Astrocyte (in vitro differentiated cells and primary cell): ENCODE results near the gene AK8. TPM values are rescaled to one million over a fixed set of nuclear protein-coding genes. Genes with fewer than 3 reads are reported as not detected.

Experiments
- DNase-seq: peaks from one replicate; pipeline ENCODE4 v3.0.0-alpha.2; 2010; ENCODE audit warnings: low read depth
- FAIRE-seq: peaks from 2 replicates; lab custom pipeline; 2011; peaks lifted over from hg19 to GRCh38; lab: Jason Lieb, UNC
- H2AFZ ChIP-seq: 2 replicates; pipeline ENCODE4 v1.6.0; 2012; ENCODE audit warnings: low read depth, low read length, inconsistent platforms
- H3K27ac ChIP-seq: 2 replicates; pipeline ENCODE4 v1.5.1; 2011; ENCODE audit warnings: low read depth, low read length, inconsistent platforms
- H3K27me3 ChIP-seq: 2 replicates; pipeline ENCODE4 v1.6.0; 2011; ENCODE audit warnings: low read length, inconsistent platforms; ENCODE audit not compliant: insufficient read depth
- H3K36me3 ChIP-seq: 2 replicates; pipeline ENCODE4 v1.5.1; 2011; ENCODE audit warnings: low read length, inconsistent platforms; ENCODE audit not compliant: insufficient read depth
- H3K4me1 ChIP-seq: 2 replicates; pipeline ENCODE4 v1.5.1; 2011; ENCODE audit warnings: low read length, inconsistent platforms; ENCODE audit not compliant: insufficient read depth
- H3K4me2 ChIP-seq: 2 replicates; pipeline ENCODE4 v1.6.0; 2012; ENCODE audit warnings: low read length, inconsistent platforms
- H3K4me3 ChIP-seq: 2 replicates; pipeline ENCODE4 v1.5.1; 2011; ENCODE audit warnings: low read depth, mild to moderate bottlenecking, low read length, inconsistent platforms; ENCODE audit not compliant: insufficient read depth
- H3K79me2 ChIP-seq: 2 replicates; pipeline ENCODE4 v1.6.0; 2012; ENCODE audit warnings: mild to moderate bottlenecking, low read length, inconsistent platforms; ENCODE audit not compliant: insufficient read depth
- H3K9ac ChIP-seq: 2 replicates; pipeline ENCODE4 v1.6.0; 2012; ENCODE audit warnings: mild to moderate bottlenecking, low read length, inconsistent platforms
- H3K9me3 ChIP-seq: 2 replicates; pipeline ENCODE4 v1.5.1; 2012; ENCODE audit warnings: low read depth, mild to moderate bottlenecking, low read length, inconsistent platforms; ENCODE audit not compliant: insufficient read depth
- H4K20me1 ChIP-seq: 2 replicates; pipeline ENCODE4 v1.6.0; 2012; ENCODE audit warnings: low read length, inconsistent platforms; ENCODE audit not compliant: insufficient read depth
- H3K27ac Mint-ChIP-seq: one replicate; pipeline ENCODE4 v1.8.0; 2021; ENCODE audit warnings: mild to moderate bottlenecking, mixed read lengths; ENCODE audit not compliant: unreplicated experiment
- H3K27me3 Mint-ChIP-seq: one replicate; pipeline ENCODE4 v1.8.0; 2021; ENCODE audit warnings: low read depth, mixed read lengths; ENCODE audit not compliant: unreplicated experiment
- H3K36me3 Mint-ChIP-seq: one replicate; pipeline ENCODE4 v1.8.0; 2021; ENCODE audit warnings: low read depth, mixed read lengths; ENCODE audit not compliant: unreplicated experiment
- H3K4me1 Mint-ChIP-seq: one replicate; pipeline ENCODE4 v1.8.0; 2021; ENCODE audit warnings: low read depth, mixed read lengths; ENCODE audit not compliant: unreplicated experiment
- H3K4me3 Mint-ChIP-seq: one replicate; pipeline ENCODE4 v1.8.0; 2021; ENCODE audit warnings: mild to moderate bottlenecking, moderate library complexity, mixed read lengths; ENCODE audit not compliant: unreplicated experiment
- H3K9me3 Mint-ChIP-seq: one replicate; pipeline ENCODE4 v1.8.0; 2021; ENCODE audit warnings: mild to moderate bottlenecking, mixed read lengths; ENCODE audit not compliant: unreplicated experiment
- EZH2 ChIP-seq: IDR thresholded peaks from 2 replicates; pipeline ENCODE4 v1.6.1; 2012; ENCODE audit warnings: mild to moderate bottlenecking, low read length, inconsistent platforms; ENCODE audit not compliant: insufficient read depth
- total RNA-seq: library from RNA; stranded (reverse); gene quantifications from 2 replicates; pipeline ENCODE4 v1.2.1, GENCODE V29; 2021
- TF ChIP-seq, protein P1 (sequence below): IDR thresholded peaks from 2 replicates; pipeline ENCODE4 v1.5.1; 2011; ENCODE audit warnings: low read depth, mild to moderate bottlenecking, inconsistent platforms, low read length, moderate library complexity; ENCODE audit not compliant: insufficient read depth

The AK8 gene
- total RNA-seq, 1 donor from 2014 or later: 0.27 TPM

DNA sequence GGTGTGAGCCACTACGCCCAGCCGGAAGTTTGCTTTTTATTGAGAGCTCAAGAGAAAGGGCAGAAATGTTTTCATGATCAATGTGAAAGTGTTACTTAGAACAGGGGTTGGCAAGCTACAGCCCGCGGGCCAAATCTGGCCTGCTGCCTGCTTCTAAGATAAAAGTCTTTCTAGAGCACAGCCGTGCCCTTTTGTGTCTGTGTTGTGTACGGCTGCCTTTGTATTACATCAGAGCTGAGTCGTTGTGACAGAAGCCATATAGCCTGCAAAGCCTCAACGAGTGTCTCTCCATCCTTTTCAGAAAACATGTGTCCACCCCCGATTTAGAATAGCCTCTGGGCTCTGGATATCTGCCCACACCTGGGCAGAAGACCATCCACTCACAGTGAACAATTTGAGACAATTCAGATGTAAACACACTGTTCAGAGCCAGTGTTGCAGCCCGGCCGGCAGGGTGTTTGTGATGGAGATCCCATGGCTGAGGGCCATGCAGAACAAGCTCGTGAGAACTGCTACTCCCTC, 28.8 kb downstream of the AK8 start:
- H3K79me2 ChIP-seq: no peaks in the 10 kb centered on the region
- H3K36me3 ChIP-seq: no peaks in the 10 kb centered on the region
- no peaks in the 10 kb centered on the region for H3K9me3 Mint-ChIP-seq
- no peak overlapping the region for H3K4me3 Mint-ChIP-seq
- peaks cover 7% of the 10 kb centered on the region for H3K27me3 Mint-ChIP-seq
- no peaks in the 10 kb centered on the region for H4K20me1 ChIP-seq
- DNase-seq (no peak), FAIRE-seq (no peak)
- no peak overlapping the region for H2AFZ ChIP-seq
- no peak overlapping the region for H3K27ac ChIP-seq
- no peaks in the 10 kb centered on the region for H3K4me1 ChIP-seq
- H3K4me2 ChIP-seq: no peak overlapping the region
- H3K4me1 Mint-ChIP-seq: no peaks in the 10 kb centered on the region
- H3K36me3 Mint-ChIP-seq: peaks cover 3% of the 10 kb centered on the region
- H3K27ac Mint-ChIP-seq: no peak overlapping the region
- TF ChIP-seq, protein P1, sequence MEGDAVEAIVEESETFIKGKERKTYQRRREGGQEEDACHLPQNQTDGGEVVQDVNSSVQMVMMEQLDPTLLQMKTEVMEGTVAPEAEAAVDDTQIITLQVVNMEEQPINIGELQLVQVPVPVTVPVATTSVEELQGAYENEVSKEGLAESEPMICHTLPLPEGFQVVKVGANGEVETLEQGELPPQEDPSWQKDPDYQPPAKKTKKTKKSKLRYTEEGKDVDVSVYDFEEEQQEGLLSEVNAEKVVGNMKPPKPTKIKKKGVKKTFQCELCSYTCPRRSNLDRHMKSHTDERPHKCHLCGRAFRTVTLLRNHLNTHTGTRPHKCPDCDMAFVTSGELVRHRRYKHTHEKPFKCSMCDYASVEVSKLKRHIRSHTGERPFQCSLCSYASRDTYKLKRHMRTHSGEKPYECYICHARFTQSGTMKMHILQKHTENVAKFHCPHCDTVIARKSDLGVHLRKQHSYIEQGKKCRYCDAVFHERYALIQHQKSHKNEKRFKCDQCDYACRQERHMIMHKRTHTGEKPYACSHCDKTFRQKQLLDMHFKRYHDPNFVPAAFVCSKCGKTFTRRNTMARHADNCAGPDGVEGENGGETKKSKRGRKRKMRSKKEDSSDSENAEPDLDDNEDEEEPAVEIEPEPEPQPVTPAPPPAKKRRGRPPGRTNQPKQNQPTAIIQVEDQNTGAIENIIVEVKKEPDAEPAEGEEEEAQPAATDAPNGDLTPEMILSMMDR: no peak
- TF ChIP-seq EZH2: no peak
- H3K4me3 ChIP-seq: no peak overlapping the region
- H3K9ac ChIP-seq: no peak overlapping the region
- H3K27me3 ChIP-seq: no peaks in the 10 kb centered on the region
- H3K9me3 ChIP-seq: no peaks in the 10 kb centered on the region

DNA sequence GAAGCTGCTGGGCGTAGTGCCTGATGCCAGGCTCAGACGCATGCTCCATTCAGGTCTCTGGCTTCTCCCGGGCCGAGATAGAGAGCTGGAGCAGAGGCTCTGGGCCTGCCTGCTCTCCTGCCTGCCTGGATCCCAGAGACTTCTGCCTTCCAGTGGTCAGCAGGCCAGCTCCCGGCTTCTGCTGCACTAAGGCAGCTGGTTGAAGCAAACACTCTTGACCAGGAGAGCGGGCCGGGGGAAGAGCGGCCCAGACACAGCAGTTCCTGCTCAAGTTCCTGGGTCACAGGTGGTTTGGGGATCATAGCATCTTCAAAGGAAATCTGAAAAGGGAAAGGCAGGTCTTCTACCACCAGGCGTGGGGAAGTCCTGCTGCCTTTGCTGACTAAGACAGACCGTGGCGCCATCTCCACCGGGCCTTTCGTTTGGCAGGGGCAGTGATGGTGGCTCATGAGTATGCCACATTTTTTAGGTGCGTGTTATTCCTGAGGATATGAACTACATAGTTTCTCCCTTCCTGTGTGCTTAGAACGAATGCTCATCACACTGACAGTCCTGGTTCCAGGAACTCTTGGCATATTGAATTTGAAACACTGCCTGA, 31.1 kb downstream of the AK8 start:
- Mint-ChIP-seq H3K4me3 (no peak overlapping the region), H3K27me3 (peaks cover 12% of the 10 kb centered on the region), H3K27ac (no peak overlapping the region), H3K36me3 (peaks cover 3% of the 10 kb centered on the region), H3K4me1 (peaks cover 2% of the 10 kb centered on the region), H3K9me3 (no peaks in the 10 kb centered on the region)
- no peaks in the 10 kb centered on the region for H4K20me1 ChIP-seq
- H3K27ac ChIP-seq: no peak overlapping the region
- no peak overlapping the region for H3K9ac ChIP-seq
- no peaks in the 10 kb centered on the region for H3K9me3 ChIP-seq
- no peaks in the 10 kb centered on the region for H3K4me1 ChIP-seq
- H3K4me2 ChIP-seq: no peak overlapping the region
- no peak overlapping the region for H3K4me3 ChIP-seq
- TF ChIP-seq EZH2: no peak
- DNase-seq (no peak), FAIRE-seq (no peak)
- no peaks in the 10 kb centered on the region for H3K79me2 ChIP-seq
- H2AFZ ChIP-seq: no peak overlapping the region
- no peaks in the 10 kb centered on the region for H3K27me3 ChIP-seq
- H3K36me3 ChIP-seq: no peaks in the 10 kb centered on the region

DNA sequence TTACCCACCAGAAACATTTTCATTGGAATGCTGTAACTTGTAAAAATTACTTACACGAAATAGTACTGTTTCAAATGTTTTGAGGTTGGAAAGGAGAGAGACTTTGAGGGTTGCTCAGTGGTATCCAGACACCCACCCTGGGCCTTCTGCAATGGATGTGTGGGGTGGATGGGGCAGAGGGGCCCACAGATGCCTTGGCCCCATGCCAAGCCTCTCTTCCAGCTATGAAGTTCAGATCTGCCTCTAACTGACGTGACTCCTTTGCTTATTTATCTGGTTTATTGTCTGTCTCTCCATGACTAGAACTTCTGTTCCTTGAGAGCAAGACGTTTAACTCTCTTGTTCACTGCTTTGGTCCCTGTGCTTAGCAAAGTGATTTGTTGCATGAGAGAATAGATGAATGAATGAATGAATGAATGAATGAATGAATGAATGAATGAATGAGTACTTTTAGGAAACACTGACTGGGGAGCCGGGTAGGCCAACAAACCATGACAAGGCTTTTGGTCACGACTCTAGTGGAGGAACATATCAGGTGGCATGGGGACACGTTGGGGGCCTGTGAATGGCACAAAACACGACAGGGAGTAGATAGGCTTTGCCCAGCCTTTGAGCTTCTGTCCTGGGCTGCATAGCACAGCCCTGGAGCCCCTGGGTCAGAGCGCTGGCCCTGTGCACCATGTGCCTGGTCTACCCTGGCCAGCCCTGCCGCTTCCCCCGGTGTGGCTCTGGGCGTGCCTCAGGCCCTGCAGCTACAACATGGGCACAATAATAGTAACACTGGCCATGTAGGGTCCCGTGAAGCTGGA, 31.8 kb downstream of the AK8 start:
- H2AFZ ChIP-seq: no peak overlapping the region
- no peak overlapping the region for H3K27ac ChIP-seq
- no peak overlapping the region for H3K9ac ChIP-seq
- H4K20me1 ChIP-seq: no peaks in the 10 kb centered on the region
- no peaks in the 10 kb centered on the region for H3K27me3 ChIP-seq
- no peak for FAIRE-seq
- no peaks in the 10 kb centered on the region for H3K79me2 ChIP-seq
- Mint-ChIP-seq H3K9me3 (no peaks in the 10 kb centered on the region), H3K36me3 (peaks cover 3% of the 10 kb centered on the region), H3K4me1 (peaks cover 2% of the 10 kb centered on the region), H3K4me3 (no peak overlapping the region), H3K27me3 (peaks cover 10% of the 10 kb centered on the region), H3K27ac (no peak overlapping the region)
- no peak for TF ChIP-seq EZH2
- TF ChIP-seq, protein P1: no peak
- no peak overlapping the region for H3K4me2 ChIP-seq
- no peak for DNase-seq
- H3K4me3 ChIP-seq: no peak overlapping the region
- no peaks in the 10 kb centered on the region for H3K9me3 ChIP-seq
- H3K4me1 ChIP-seq: no peaks in the 10 kb centered on the region
- H3K36me3 ChIP-seq: no peaks in the 10 kb centered on the region
